Measurements from ENCODE around the gene TNFSF8. TPM values are rescaled to one million over a fixed set of nuclear protein-coding genes. Genes with fewer than 3 reads are reported as not detected.

The TNFSF8 gene
- total RNA-seq, 1 experiment from 2014 or later: not detected

DNA sequence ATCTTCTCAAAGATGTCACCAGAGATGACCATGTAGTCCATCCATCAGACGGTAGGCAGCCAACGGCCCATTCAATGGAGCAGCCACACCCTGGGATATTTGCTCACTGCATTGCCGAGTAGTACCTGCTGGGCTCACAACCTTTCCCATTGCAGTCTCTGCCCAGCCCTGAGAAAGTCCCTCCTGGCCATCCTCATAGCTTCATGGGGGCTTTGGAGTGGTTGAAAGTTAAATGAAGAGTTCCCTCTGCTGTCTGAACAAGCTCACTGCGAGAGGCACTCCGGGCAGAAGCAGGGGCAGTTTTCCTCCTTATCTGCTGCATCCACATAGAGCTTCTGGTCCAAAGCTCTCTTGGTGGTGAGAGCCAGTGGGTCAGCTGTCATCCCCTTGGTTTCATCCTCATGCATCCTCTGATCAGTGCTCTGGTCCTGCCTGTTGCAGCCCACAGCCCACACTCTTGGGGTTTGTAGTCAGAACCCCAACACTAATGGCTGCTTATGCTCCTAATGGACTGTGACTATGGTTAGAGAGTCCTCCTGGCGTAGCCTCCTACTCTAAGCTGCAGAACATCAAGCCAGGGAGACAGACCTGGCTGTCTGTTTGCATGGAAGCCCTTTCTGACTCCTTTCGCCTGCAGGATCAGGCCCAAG, 23.3 kb downstream of the TNFSF8 start:
- no peaks in the 10 kb centered on the region for H3K27me3 Mint-ChIP-seq (ENCODE audit: insufficient read depth, unreplicated experiment)
- peak; percentile 50 for DNase-seq (ENCODE audit: unreplicated experiment)
- H3K27ac Mint-ChIP-seq (ENCODE audit: low read depth, unreplicated experiment): no peak overlapping the region
- BruUV-seq (replicated peaks): no TSS peak
- H3K4me1 Mint-ChIP-seq (ENCODE audit: insufficient read depth, unreplicated experiment): peaks cover 51% of the 10 kb centered on the region
- H3K36me3 Mint-ChIP-seq (ENCODE audit: insufficient read depth, unreplicated experiment): peaks cover 10% of the 10 kb centered on the region
- no peak overlapping the region for H3K4me3 Mint-ChIP-seq (ENCODE audit: unreplicated experiment)
- no peaks in the 10 kb centered on the region for H3K9me3 Mint-ChIP-seq (ENCODE audit: unreplicated experiment)
- ChIA-PET POLR2A (interaction anchor here (0.6 to 5.0 kb wide), 17 partner anchors 8 to 231 kb away, joined by 3 to 17 read pairs (median 6); no protein-coding TSS in a partner anchor), CTCF (interaction anchor here (0.6 to 12.0 kb wide), 35 partner anchors 9 to 502 kb away, joined by 3 to 286 read pairs (median 4); partner anchors contain the start of genes TEX48 and TEX53)
- TF ChIP-seq, protein P1, sequence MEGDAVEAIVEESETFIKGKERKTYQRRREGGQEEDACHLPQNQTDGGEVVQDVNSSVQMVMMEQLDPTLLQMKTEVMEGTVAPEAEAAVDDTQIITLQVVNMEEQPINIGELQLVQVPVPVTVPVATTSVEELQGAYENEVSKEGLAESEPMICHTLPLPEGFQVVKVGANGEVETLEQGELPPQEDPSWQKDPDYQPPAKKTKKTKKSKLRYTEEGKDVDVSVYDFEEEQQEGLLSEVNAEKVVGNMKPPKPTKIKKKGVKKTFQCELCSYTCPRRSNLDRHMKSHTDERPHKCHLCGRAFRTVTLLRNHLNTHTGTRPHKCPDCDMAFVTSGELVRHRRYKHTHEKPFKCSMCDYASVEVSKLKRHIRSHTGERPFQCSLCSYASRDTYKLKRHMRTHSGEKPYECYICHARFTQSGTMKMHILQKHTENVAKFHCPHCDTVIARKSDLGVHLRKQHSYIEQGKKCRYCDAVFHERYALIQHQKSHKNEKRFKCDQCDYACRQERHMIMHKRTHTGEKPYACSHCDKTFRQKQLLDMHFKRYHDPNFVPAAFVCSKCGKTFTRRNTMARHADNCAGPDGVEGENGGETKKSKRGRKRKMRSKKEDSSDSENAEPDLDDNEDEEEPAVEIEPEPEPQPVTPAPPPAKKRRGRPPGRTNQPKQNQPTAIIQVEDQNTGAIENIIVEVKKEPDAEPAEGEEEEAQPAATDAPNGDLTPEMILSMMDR (IDR thresholded peaks at IDR 0.05; ENCODE audit: unreplicated experiment): peak; percentile 49
- intact Hi-C loops (cut with micrococcal nuclease): loop anchor here (1.0 to 5.0 kb wide), 3 partner anchors 50 to 245 kb away; no protein-coding TSS in a partner anchor

DNA sequence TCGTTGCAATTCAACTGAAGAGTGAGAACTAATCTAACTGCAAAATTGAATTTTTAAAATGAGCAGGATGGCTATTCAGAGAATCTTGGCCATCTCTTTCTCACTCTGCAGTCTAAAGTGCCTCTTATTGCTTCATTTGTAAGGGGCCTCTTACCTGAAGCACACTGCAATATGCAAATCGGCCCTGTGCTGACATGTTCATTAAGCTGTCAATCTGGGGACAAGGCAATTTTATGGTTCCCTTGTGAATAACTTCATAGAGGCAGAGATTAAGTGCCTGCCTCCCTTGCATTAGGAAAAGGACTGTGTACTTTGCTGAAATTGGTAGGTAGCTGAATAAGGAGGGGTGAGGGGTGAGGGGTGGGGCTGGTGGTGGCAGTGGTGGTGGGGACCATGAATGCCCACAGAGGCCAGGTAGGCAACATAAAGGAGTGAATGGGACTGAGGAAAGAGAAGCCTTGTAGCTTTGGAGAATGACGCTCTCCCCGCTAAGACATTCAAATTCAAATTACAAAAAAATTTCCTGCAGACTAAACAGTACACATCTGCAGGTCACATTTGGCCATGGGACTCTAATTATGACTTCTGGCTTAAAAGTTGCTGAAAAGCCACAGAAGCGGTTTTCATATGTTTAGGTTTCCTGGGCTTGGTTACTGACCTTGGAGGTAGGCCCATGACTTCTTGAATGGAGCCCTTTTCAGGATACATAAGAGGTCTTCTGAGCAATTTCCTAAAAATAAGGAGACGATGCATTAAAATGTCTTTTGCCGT, 25.0 kb downstream of the TNFSF8 start:
- Mint-ChIP-seq H3K27me3 (ENCODE audit: insufficient read depth, unreplicated experiment) (no peaks in the 10 kb centered on the region), H3K4me1 (ENCODE audit: insufficient read depth, unreplicated experiment) (peaks cover 53% of the 10 kb centered on the region), H3K36me3 (ENCODE audit: insufficient read depth, unreplicated experiment) (peaks cover 8% of the 10 kb centered on the region), H3K9me3 (ENCODE audit: unreplicated experiment) (no peaks in the 10 kb centered on the region), H3K27ac (ENCODE audit: low read depth, unreplicated experiment) (no peak overlapping the region), H3K4me3 (ENCODE audit: unreplicated experiment) (no peak overlapping the region)
- intact Hi-C loops (cut with micrococcal nuclease): loop anchor here (5.0 kb wide), 1 partner anchor 48 kb away; no protein-coding TSS in a partner anchor
- CTCF ChIA-PET: interaction anchor here (0.6 to 12.0 kb wide), 16 partner anchors 10 to 500 kb away, joined by 3 to 286 read pairs (median 5); partner anchors contain the start of gene TEX48
- no TSS peak for BruUV-seq (replicated peaks)
- TF ChIP-seq, protein P1 (IDR thresholded peaks at IDR 0.05; ENCODE audit: unreplicated experiment): no peak
- POLR2A ChIA-PET: interaction anchor here (1.2 to 5.0 kb wide), 4 partner anchors 10 to 170 kb away, joined by 3 to 17 read pairs (median 8); no protein-coding TSS in a partner anchor
- no peak for DNase-seq (ENCODE audit: unreplicated experiment)

DNA sequence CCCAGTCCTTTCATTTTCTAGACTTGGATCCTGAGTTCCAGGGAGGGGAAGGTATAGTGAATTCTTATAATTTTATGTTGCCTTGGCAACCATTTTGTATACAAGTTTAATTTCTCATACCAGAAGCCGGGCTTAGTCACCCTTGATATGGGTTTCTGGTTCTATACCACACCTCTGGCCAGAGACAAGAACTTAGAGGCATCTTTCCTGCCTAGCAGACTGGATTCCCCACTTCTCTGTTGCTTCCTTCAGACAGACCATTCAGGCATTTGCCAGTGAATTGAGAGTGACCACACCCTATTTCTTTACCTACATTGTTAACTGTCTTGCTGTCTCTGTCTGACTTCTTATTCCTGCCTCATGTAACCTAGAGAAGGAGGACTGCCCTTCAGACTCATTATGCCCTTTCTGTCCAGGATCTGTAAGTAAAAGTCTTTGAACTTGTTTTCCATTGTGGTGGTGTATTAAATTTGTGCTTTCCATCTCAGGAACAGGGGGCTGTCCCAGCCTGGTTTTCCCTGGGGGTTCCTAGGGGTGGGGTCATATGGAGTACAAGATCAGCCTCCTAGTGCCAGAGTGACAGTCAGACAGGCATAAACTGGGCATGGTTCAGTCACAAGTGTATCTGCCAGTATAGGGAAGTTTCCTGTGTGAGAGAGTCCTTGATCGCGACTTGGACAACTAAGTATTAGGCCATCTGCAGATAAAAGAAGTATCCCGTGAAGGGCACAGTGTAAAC, 27.4 kb downstream of the TNFSF8 start:
- ChIA-PET POLR2A (no interaction called here), CTCF (no interaction called here)
- no peaks in the 10 kb centered on the region for H3K27me3 Mint-ChIP-seq (ENCODE audit: insufficient read depth, unreplicated experiment)
- BruUV-seq (replicated peaks): TSS peak; percentile 72
- H3K36me3 Mint-ChIP-seq (ENCODE audit: insufficient read depth, unreplicated experiment): peaks cover 6% of the 10 kb centered on the region
- no peak overlapping the region for H3K27ac Mint-ChIP-seq (ENCODE audit: low read depth, unreplicated experiment)
- H3K4me1 Mint-ChIP-seq (ENCODE audit: insufficient read depth, unreplicated experiment): peaks cover 29% of the 10 kb centered on the region
- TF ChIP-seq, protein P1 (IDR thresholded peaks at IDR 0.05; ENCODE audit: unreplicated experiment): no peak
- H3K9me3 Mint-ChIP-seq (ENCODE audit: unreplicated experiment): no peaks in the 10 kb centered on the region
- no peak for DNase-seq (ENCODE audit: unreplicated experiment)
- H3K4me3 Mint-ChIP-seq (ENCODE audit: unreplicated experiment): no peak overlapping the region
- intact Hi-C loops (cut with micrococcal nuclease): no loop called here

All from MCF 10A (cell line).